Right ventricle myocardium inferior (tissue), 1 donor: ENCODE measurements around the gene GALNT7. TPM values are rescaled to one million over a fixed set of nuclear protein-coding genes. Genes with fewer than 3 reads are reported as not detected.
A peak's percentile ranks its signal among the peaks of the same experiment; 100 is the strongest.
"Not testable (repeated sequence)": the region's sequence is repeated elsewhere in the genome, so short reads cannot be mapped to it uniquely, and the experiment has no call there.

Source experiments
- ATAC-seq: fragments of 200-7000 bp; cut with Tn5 transposase; one replicate; pipeline ENCODE4 v1.9.1; 2020; ENCODE audit warnings: mild to moderate bottlenecking, moderate library complexity
- DNase-seq: peaks from one replicate; pipeline ENCODE4 v3.0.0; 2021; ENCODE audit errors: missing footprints
- intact Hi-C: fragments of 100-400 bp; cut with DNase I; formaldehyde crosslinking; loops from one replicate; pipeline ENCODE4 v1.11.0; 2022
- long read RNA-seq: library from polyadenylated mRNA; unstranded; transcript quantifications from one replicate; pipeline ENCODE4 v2.0.0, GENCODE V29; 2021
- total RNA-seq: library from RNA; stranded (reverse); fragmentation: NEBNext Ultra II Directional; extraction: Animal tissue kit (Norgen Biotek cat#: 25700); gene quantifications from one replicate; pipeline ENCODE4 v1.2.1, GENCODE V29; 2021
- donor health status: DM: no; HTN: yes; CAD: no; lungs with severe emphysema.

GALNT7 gene
- 5.1 TPM for total RNA-seq
- long read RNA-seq, full-length matches to known transcripts, result 5 of 5 reads
- long read RNA-seq, partial matches to known transcripts, result 0 of 5 reads
- long read RNA-seq, other reads (novel, unspliced or antisense), result 0 of 5 reads

- DNase-seq (peak; percentile 84), ATAC-seq (peak; percentile 72)
- intact Hi-C loops, result loop anchor here (5.0 kb wide), 1 partner anchor 89 kb away; no protein-coding TSS in a partner anchor
Observed at GRCh38 chr4:173168396-173169177, at the start of gene GALNT7. TSS of gene GALNT7 (plus strand) at chr4:173168811. CDS start at chr4:173168836, 25 bp downstream.

- intact Hi-C loops, DNase-seq, ATAC-seq: not testable (repeated sequence)
Observed at GRCh38 chr4:173118819-173119218, 49.8 kb upstream of the GALNT7 start.

- ATAC-seq, result no peak
- intact Hi-C loops, result no loop called here
- no peak for DNase-seq
Observed at GRCh38 chr4:173119818-173120217, 48.8 kb upstream of the GALNT7 start.

- DNase-seq (no peak), ATAC-seq (no peak)
- intact Hi-C loops, result no loop called here
Observed at GRCh38 chr4:173121076-173121561, 47.5 kb upstream of the GALNT7 start.

GRCh38 chr4:173124209-173124865 is 44.3 kb upstream of the GALNT7 start:
- intact Hi-C loops, result no loop called here
- no peak for ATAC-seq

GRCh38 chr4:173125216-173125812 is 43.3 kb upstream of the GALNT7 start:
- intact Hi-C loops, result no loop called here
- no peak for ATAC-seq
- DNase-seq, result no peak

More at GRCh38 chr4:173124209-173124865, 44.3 kb upstream of the GALNT7 start:
- DNase-seq, result no peak

GRCh38 chr4:173128199-173128890 is 40.3 kb upstream of the GALNT7 start:
- DNase-seq (no peak), ATAC-seq (no peak)
- intact Hi-C loops, result no loop called here

GRCh38 chr4:173130687-173131086 is 37.9 kb upstream of the GALNT7 start:
- ATAC-seq (no peak), DNase-seq (no peak)
- intact Hi-C loops, result no loop called here

- DNase-seq, result no peak
- no peak for ATAC-seq
- intact Hi-C loops, result no loop called here
Observed at GRCh38 chr4:173134426-173134825, 34.2 kb upstream of the GALNT7 start.

GRCh38 chr4:173135241-173135847 is 33.3 kb upstream of the GALNT7 start:
- ATAC-seq (no peak), DNase-seq (no peak)
- intact Hi-C loops, result no loop called here

- DNase-seq, result no peak
- intact Hi-C loops, result no loop called here
- no peak for ATAC-seq
Observed at GRCh38 chr4:173138624-173139023, 30.0 kb upstream of the GALNT7 start.

GRCh38 chr4:173139561-173139960 is 29.1 kb upstream of the GALNT7 start:
- DNase-seq, result no peak
- intact Hi-C loops, result no loop called here
- ATAC-seq, result no peak

GRCh38 chr4:173145131-173145530 is 23.5 kb upstream of the GALNT7 start:
- ATAC-seq (no peak), DNase-seq (no peak)
- intact Hi-C loops, result no loop called here

GRCh38 chr4:173146456-173146855 is 22.2 kb upstream of the GALNT7 start:
- intact Hi-C loops, result no loop called here
- DNase-seq (no peak), ATAC-seq (no peak)

- intact Hi-C loops, result no loop called here
- ATAC-seq (no peak), DNase-seq (no peak)
Observed at GRCh38 chr4:173151496-173151895, 17.1 kb upstream of the GALNT7 start.

GRCh38 chr4:173152104-173152503 is 16.5 kb upstream of the GALNT7 start:
- no peak for ATAC-seq
- no peak for DNase-seq
- intact Hi-C loops, result no loop called here

- no peak for DNase-seq
- no peak for ATAC-seq
- intact Hi-C loops, result no loop called here
Observed at GRCh38 chr4:173153445-173153844, 15.2 kb upstream of the GALNT7 start.

GRCh38 chr4:173159791-173160190 is 8.8 kb upstream of the GALNT7 start:
- intact Hi-C loops, result no loop called here
- DNase-seq (no peak), ATAC-seq (no peak)

GRCh38 chr4:173160871-173161270 is 7.7 kb upstream of the GALNT7 start:
- intact Hi-C loops, result no loop called here
- ATAC-seq (no peak), DNase-seq (no peak)
